GM18909 (cell line): ENCODE measurements around the gene SP6.

Source experiments
- ATAC-seq: cut with Tn5 transposase; IDR thresholded peaks from one replicate; pipeline ENCODE4 v1.9.1; 2021; ENCODE audit warnings: mild to moderate bottlenecking; ENCODE audit not compliant: unreplicated experiment, poor library complexity

Gene SP6

GRCh38 chr17:47850692-47851573 lies at the start of gene SP6:
SP6 (minus strand) TSS chr17:47851163; CDS start chr17:47848429, 2,734 bp downstream.
- no peak for ATAC-seq

- no peak for ATAC-seq
Measured at GRCh38 chr17:47899643-47900042, 48.7 kb upstream of the SP6 start.

- ATAC-seq, result no peak
Measured at GRCh38 chr17:47898241-47898640, 47.3 kb upstream of the SP6 start.

GRCh38 chr17:47897561-47897960 lies 46.6 kb upstream of the SP6 start:
- ATAC-seq, result no peak

GRCh38 chr17:47896672-47897490 lies 45.9 kb upstream of the SP6 start:
- ATAC-seq, result no peak

- peak; percentile 88 for ATAC-seq
Measured at GRCh38 chr17:47895856-47896671, 45.1 kb upstream of the SP6 start, which contains the start of gene SP2. SP2 (plus strand) TSS chr17:47896236; CDS start chr17:47896287, 51 bp downstream.

GRCh38 chr17:47895347-47895855 lies 44.4 kb upstream of the SP6 start:
- no peak for ATAC-seq

- ATAC-seq, result no peak
Measured at GRCh38 chr17:47894498-47895346, 43.8 kb upstream of the SP6 start.

- ATAC-seq, result no peak
Measured at GRCh38 chr17:47891545-47892088, 40.7 kb upstream of the SP6 start.

GRCh38 chr17:47889734-47890529 lies 39.0 kb upstream of the SP6 start:
- ATAC-seq, result no peak

GRCh38 chr17:47888293-47888692 lies 37.3 kb upstream of the SP6 start:
- ATAC-seq, result no peak

GRCh38 chr17:47884905-47885730 lies 34.2 kb upstream of the SP6 start:
- ATAC-seq, result no peak

GRCh38 chr17:47884427-47884740 lies 33.4 kb upstream of the SP6 start:
- ATAC-seq, result no peak

GRCh38 chr17:47883589-47884426 lies 32.8 kb upstream of the SP6 start:
- no peak for ATAC-seq

GRCh38 chr17:47882695-47883588 lies 32.0 kb upstream of the SP6 start:
- ATAC-seq, result no peak

- no peak for ATAC-seq
Measured at GRCh38 chr17:47882247-47882646, 31.3 kb upstream of the SP6 start.
